ENCODE measurements around the gene LGALS7.

LGALS7 gene

DNA sequence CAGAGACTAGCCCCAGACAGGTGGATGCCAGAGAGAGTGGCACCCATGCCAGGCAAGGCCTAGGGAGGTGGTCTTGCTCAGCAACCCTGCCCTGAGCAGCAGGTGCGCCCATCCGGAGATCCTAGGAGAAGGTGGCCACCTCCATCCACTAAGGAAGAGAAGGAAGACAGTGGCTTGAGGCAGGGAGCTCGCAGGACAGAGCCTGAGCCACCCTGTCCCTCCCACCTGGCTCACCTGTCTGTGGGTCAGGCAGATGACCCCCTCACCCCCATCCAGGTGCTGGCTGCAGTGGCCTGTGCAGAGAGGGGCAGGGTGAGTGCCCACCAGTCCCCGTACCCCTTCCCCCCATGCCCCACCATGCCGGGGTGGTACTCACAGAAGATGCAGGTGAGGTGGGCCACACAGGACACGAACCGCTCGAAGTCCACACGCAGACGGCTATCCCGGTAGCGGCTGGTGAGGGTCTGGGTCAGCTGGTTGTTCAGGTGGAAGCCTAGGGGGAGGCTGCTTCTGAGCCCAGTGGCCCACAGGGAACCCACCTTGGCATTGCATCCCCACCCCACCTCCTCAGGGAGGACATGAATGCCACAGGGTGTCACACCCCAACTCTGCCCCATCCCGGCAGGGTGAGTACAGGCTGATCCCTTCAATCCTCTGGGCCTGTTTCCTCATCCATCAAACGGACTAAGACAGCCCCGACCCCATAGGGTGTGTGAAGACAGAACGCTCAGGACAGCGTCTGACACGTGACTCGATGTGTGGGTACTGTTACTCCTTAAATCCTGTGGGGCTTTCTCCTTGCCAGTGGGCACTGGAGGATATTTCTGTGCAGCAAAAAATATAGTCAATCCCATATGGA lies 42.4 kb downstream of the LGALS7 start:
- Mint-ChIP-seq H3K4me1 (peaks cover 24% of the 10 kb centered on the region), H3K27ac (no peak overlapping the region), H3K36me3 (no peaks in the 10 kb centered on the region), H3K4me3 (no peak overlapping the region), H3K9me3 (no peaks in the 10 kb centered on the region), H3K27me3 (no peaks in the 10 kb centered on the region)

DNA sequence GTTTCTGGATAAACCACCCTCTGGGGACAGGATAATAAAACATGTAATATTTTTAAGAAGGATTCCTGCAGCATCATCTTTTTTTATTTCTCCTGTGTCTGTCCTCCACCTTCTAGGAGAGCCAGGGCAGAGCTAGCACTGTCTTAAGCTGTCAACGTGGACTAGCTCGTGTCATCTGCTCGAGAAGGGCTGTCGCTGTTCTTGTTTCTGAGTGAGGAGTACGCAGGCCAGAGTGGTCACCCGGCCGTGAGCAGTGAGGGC lies 42.9 kb downstream of the LGALS7 start:
- no peak overlapping the region for H3K4me3 Mint-ChIP-seq
- H3K9me3 Mint-ChIP-seq: no peaks in the 10 kb centered on the region
- H3K27me3 Mint-ChIP-seq: no peaks in the 10 kb centered on the region
- no peaks in the 10 kb centered on the region for H3K36me3 Mint-ChIP-seq
- peak overlapping the region; percentile 70 for H3K27ac Mint-ChIP-seq
- H3K4me1 Mint-ChIP-seq: peaks cover 23% of the 10 kb centered on the region

DNA sequence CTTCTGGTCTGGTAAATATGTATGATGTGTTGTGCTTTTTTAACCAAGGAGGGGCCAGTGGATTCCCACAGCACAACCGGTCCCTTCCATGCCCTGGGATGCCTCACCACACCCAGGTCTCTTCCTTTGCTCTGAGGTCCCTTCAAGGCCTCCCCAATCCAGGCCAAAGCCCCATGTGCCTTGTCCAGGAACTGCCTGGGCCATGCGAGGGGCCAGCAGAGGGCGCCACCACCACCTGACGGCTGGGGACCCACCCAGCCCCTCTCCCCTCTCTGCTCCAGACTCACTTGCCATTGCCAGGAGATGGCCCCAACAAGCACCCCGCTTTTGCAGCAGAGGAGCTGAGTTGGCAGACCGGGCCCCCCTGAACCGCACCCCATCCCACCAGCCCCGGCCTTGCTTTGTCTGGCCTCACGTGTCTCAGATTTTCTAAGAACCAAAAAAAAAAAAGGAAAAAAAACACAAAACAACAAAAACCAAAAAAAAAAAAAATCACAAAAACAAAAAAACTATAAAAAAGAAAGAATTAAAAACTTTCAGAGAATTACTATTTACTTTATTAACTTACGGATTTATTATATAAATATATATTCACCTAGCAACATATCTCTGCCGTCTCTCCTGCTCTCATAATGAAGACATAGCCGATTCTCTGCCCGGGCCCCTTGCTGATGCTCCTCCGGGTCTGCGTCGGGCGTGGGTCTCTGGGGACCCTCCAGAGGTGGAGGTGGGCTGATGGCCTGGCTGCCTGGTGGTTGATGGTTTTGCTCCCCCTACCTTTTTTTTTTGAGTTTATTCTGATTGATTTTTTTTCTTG lies 43.5 kb downstream of the LGALS7 start:
- no peaks in the 10 kb centered on the region for H3K27me3 Mint-ChIP-seq
- H3K4me1 Mint-ChIP-seq: peaks cover 17% of the 10 kb centered on the region
- no peaks in the 10 kb centered on the region for H3K9me3 Mint-ChIP-seq
- peak overlapping the region; percentile 70 for H3K27ac Mint-ChIP-seq
- no peaks in the 10 kb centered on the region for H3K36me3 Mint-ChIP-seq
- no peak overlapping the region for H3K4me3 Mint-ChIP-seq

DNA sequence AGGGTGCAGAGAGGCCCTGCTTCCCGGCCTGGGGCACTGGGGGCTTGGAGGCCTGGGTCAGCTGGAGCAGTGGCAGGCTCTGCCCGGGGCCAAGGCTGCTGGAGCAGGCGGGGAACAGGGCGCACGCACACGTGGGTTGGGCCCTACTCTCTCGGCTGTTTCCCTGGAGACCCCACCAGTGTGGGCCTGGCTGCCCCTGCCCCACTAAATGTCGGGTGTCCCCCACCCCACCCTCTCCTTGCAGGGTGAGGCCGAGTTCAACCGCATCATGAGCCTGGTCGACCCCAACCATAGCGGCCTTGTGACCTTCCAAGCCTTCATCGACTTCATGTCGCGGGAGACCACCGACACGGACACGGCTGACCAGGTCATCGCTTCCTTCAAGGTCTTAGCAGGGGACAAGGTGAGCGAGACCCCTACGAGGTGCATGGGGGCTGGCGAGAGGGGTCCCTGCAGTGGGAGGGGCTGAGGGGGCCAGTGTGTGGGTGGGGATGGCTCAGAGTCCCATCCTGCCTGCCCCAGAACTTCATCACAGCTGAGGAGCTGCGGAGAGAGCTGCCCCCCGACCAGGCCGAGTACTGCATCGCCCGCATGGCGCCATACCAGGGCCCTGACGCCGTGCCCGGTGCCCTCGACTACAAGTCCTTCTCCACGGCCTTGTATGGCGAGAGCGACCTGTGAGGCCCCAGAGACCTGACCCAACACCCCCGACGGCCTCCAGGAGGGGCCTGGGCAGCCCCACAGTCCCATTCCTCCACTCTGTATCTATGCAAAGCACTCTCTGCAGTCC lies 44.4 kb downstream of the LGALS7 start:
- no peaks in the 10 kb centered on the region for H3K27me3 Mint-ChIP-seq
- no peak overlapping the region for H3K27ac Mint-ChIP-seq
- peaks cover 9% of the 10 kb centered on the region for H3K4me1 Mint-ChIP-seq
- no peaks in the 10 kb centered on the region for H3K36me3 Mint-ChIP-seq
- no peaks in the 10 kb centered on the region for H3K9me3 Mint-ChIP-seq
- H3K4me3 Mint-ChIP-seq: no peak overlapping the region

DNA sequence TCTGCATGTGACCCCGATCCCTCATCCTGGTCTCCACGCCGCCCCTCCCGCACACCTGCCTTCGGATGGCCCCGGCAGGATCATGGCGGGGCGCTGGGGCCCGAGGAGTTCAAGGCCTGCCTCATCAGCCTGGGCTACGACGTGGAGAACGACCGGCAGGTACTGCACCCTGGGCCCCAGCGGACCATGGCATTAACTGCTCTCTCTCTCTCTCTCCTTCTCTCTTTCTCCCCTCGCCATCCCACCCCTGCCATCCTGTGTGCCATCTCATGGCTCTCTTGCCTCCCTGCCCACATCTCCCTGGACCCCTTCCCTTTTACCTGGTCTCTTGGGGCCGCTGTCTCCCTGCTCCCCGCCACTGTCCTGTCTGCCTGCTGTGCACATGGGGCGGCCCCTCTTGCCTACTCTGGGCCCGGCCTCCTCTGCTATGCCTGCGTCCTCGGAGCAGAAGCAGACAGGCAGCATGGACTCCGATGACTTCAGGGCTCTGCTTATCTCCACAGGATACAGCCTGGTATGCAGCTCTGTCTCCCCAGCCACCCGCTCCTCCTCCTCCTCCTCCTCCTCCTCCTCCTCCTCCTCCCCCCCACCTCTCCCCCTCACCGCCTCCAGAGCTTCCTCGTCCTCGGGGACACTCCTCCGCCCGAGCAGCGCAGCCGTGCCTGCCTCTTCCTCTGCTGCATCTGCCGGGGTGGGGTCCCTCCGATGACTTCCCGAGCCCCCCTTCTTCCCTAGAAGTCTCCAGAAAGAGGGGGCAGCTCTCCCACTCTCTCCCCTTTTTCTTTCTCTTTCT lies 45.3 kb downstream of the LGALS7 start:
- no peak overlapping the region for H3K4me3 Mint-ChIP-seq
- no peaks in the 10 kb centered on the region for H3K27me3 Mint-ChIP-seq
- H3K36me3 Mint-ChIP-seq: no peaks in the 10 kb centered on the region
- H3K27ac Mint-ChIP-seq: no peak overlapping the region
- peaks cover 9% of the 10 kb centered on the region for H3K4me1 Mint-ChIP-seq
- H3K9me3 Mint-ChIP-seq: no peaks in the 10 kb centered on the region

DNA sequence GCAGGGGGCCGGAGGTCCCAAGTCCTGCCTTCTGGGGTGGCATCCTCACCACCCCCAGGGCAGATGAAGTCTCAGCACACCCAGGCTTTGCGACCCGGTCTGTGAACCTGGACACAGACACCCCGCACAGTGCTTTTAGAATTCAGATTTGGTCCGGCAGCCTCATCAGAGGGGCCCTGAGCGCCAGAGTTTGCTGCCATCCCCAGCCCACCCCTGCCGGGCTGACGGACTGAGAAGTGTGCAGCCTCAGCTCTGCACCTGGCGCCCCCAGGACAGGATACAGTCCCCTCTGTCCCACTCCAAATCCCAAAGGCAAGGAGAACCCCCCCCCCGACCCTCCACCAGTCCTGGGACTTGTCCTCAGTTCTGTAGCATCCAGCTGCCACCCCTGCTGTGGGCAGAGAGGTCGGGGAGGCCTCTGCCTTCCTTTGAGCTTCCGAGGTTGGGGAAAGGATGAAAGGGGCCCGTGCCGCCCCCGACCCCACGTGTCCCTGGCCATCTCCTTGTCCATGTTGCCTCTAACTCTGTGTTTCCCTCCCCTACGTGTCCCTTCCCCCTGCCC lies 45.9 kb downstream of the LGALS7 start:
- no peak overlapping the region for H3K4me3 Mint-ChIP-seq
- H3K27ac Mint-ChIP-seq: no peak overlapping the region
- no peaks in the 10 kb centered on the region for H3K9me3 Mint-ChIP-seq
- H3K4me1 Mint-ChIP-seq: peaks cover 9% of the 10 kb centered on the region
- no peaks in the 10 kb centered on the region for H3K36me3 Mint-ChIP-seq
- H3K27me3 Mint-ChIP-seq: no peaks in the 10 kb centered on the region

DNA sequence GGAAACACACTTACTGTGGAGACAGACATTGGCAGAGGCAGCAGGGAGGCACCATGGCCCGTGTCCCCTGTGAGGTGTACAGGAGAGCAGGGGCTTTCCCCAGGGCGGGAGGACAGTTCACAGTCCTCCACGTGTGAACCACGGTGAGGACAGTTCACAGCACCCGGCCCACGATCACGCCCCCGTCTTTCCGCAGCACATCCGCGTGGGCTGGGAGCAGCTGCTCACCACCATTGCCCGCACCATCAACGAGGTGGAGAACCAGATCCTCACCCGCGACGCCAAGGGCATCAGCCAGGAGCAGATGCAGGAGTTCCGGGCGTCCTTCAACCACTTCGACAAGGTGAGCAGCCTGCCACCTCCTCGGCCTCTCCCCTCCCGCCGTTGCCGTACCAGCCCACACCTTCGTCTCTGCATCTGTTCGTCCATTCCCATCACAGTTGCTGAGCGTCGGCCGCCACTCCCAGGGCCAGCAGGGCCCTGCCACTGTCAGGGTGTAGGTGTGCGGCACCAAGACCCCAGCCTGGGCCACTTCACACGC lies 46.5 kb downstream of the LGALS7 start:
- no peaks in the 10 kb centered on the region for H3K27me3 Mint-ChIP-seq
- no peaks in the 10 kb centered on the region for H3K36me3 Mint-ChIP-seq
- peaks cover 9% of the 10 kb centered on the region for H3K4me1 Mint-ChIP-seq
- H3K9me3 Mint-ChIP-seq: no peaks in the 10 kb centered on the region
- H3K27ac Mint-ChIP-seq: no peak overlapping the region
- no peak overlapping the region for H3K4me3 Mint-ChIP-seq

DNA sequence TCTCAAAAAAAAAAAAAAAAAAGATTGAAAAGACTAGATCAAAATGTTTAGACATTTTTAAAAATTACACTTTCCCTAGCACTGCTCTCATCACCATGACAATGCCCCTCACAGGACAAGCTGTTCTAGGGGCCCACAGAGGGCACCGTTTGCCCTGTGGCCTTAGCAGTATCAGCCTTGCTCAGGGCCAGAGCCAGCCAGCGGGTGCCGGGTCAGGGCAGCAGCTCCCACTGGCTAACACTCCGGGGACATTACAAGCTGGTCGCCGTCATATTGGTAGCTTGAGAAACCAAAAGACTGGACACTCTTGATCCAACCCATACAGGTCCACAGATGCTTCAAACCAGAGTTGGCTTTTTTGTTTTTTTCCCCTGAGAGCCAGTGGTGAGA lies 47.0 kb downstream of the LGALS7 start:
- no peak overlapping the region for H3K4me3 Mint-ChIP-seq

DNA sequence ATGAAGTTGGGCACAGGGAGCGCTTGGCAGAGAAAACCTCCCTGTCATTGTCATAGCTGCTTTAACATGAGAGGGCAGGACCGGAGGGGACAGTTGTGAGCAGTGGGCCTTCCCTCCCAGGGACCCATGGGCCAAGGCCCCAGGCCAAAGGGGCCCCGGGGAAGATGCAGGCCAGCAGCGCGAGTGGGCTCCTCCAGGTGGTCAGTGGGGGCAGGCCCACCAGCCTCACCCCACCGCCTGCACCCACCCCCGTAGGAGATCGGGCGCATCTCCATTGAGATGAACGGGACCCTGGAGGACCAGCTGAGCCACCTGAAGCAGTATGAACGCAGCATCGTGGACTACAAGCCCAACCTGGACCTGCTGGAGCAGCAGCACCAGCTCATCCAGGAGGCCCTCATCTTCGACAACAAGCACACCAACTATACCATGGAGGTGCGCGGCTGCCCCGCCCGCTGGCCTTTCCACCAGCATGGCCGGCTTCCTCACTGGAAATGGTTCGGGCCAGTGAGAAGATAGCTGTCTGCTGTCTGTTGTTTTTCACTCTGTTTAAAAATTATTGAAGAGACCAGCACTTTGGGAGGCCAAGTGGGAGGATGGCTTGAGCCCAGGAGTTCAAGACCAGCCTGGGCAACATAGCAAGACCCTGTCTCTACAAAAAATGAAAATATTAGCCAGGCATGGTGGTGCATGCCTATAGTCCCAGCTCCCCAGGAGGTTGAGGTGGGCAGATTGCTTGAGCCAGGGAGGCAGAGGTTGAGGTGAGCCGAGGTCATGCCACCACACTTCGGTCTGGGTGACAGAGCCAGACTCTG lies 47.6 kb downstream of the LGALS7 start:
- Mint-ChIP-seq H3K27me3 (no peaks in the 10 kb centered on the region), H3K4me3 (no peak overlapping the region), H3K9me3 (no peaks in the 10 kb centered on the region), H3K27ac (no peak overlapping the region), H3K4me1 (peaks cover 9% of the 10 kb centered on the region), H3K36me3 (no peaks in the 10 kb centered on the region)

More for the DNA sequence above, 47.0 kb downstream of the LGALS7 start:
- Mint-ChIP-seq H3K9me3 (no peaks in the 10 kb centered on the region), H3K27ac (no peak overlapping the region), H3K27me3 (no peaks in the 10 kb centered on the region), H3K4me1 (peaks cover 9% of the 10 kb centered on the region), H3K36me3 (no peaks in the 10 kb centered on the region)

DNA sequence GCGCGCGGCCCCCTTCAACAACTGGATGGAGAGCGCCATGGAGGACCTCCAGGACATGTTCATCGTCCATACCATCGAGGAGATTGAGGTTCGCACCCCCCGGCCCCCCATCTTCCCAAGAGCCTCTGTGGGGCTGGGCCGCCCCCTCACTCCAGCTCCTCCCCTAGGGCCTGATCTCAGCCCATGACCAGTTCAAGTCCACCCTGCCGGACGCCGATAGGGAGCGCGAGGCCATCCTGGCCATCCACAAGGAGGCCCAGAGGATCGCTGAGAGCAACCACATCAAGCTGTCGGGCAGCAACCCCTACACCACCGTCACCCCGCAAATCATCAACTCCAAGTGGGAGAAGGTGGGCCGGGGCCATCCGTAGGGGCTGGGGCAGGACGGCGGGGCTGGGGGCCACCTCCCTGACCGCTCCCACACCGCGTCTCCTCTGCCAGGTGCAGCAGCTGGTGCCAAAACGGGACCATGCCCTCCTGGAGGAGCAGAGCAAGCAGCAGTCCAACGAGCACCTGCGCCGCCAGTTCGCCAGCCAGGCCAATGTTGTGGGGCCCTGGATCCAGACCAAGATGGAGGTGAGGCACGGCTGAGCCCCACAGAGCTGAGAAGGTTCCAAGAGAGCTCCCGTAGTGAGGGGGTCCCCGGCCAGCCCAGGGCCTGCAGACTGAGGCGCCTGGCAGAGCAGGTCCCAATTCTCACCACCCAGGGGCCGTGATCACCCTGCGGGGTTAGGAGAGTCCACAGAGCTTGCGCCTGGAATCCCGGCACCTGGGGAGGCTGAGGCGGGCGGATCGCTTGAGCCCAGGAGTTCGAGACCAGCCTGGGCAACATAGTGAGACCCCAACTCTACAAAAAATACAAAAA lies 49.1 kb downstream of the LGALS7 start:
- no peaks in the 10 kb centered on the region for H3K27me3 Mint-ChIP-seq
- H3K9me3 Mint-ChIP-seq: no peaks in the 10 kb centered on the region
- H3K4me3 Mint-ChIP-seq: no peak overlapping the region
- no peaks in the 10 kb centered on the region for H3K36me3 Mint-ChIP-seq
- H3K27ac Mint-ChIP-seq: no peak overlapping the region
- no peaks in the 10 kb centered on the region for H3K4me1 Mint-ChIP-seq

DNA sequence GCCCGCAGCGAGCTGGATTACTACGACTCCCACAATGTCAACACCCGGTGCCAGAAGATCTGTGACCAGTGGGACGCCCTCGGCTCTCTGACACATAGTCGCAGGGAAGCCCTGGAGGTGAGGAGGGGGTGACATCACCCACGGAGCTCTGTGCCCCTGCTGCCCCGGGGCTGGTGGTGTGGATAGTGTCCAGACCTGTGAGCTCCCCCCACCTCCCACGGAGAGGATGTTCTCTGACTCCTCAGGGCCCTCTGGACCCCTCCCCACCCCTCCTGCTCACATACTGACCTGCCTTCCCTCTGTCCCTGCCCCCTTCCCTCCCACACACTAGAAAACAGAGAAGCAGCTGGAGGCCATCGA lies 49.7 kb downstream of the LGALS7 start:
- no peaks in the 10 kb centered on the region for H3K9me3 Mint-ChIP-seq
- no peaks in the 10 kb centered on the region for H3K4me1 Mint-ChIP-seq
- H3K36me3 Mint-ChIP-seq: no peaks in the 10 kb centered on the region
- H3K27me3 Mint-ChIP-seq: no peaks in the 10 kb centered on the region
- no peak overlapping the region for H3K4me3 Mint-ChIP-seq
- H3K27ac Mint-ChIP-seq: no peak overlapping the region

DNA sequence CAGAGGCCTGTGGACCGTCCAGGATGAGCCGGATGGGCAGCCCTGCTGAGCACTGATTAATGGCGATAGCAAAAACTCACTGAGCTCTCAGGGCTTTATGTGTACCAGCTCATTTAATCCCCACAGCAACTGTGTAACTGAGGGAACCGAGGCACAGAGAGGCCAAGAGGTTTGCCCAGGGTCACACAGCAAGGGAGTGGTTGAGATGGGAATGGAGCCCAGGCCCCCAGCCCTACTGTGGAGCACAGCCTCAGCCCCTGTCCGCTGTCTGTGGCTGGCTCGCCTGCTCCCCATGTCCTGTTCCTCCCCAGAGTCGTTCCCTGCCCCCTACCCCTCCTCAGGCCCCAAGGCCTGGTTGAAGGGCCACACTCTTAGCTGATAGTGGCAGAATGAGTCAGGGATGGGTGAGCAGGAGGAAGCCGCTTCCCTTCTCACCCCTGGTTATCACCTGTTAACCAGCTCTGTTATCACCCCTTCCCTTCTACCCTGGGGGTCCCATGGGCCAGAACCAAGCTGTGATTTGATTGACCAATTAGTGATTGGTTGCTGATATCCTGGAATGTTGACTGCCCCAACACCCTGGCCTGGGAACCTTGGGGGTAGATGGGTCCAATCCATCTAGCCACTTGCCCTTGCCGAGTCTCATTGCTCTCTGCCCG lies 50.2 kb downstream of the LGALS7 start:
- Mint-ChIP-seq H3K27me3 (no peaks in the 10 kb centered on the region), H3K9me3 (no peaks in the 10 kb centered on the region), H3K4me1 (no peaks in the 10 kb centered on the region), H3K36me3 (no peaks in the 10 kb centered on the region), H3K27ac (no peak overlapping the region), H3K4me3 (no peak overlapping the region)
